ENCODE results near the gene COPS4.
"Not testable (repeated sequence)": the region's sequence is repeated elsewhere in the genome, so short reads cannot be mapped to it uniquely, and the experiment has no call there.

Gene COPS4

GRCh38 chr4:83034630-83035494 is at the start of gene COPS4:
Gene COPS4 (plus strand): TSS chr4:83035183. CDS start chr4:83035225, 42 bp downstream.
- peak; percentile 97 for DNase-seq

GRCh38 chr4:82987519-82987918 is 47.5 kb upstream of the COPS4 start:
- not testable (repeated sequence) for DNase-seq

- DNase-seq = no peak
These were observed 46.6 kb upstream of the COPS4 start for GRCh38 chr4:82988323-82988832.

- DNase-seq = no peak
These were observed 45.2 kb upstream of the COPS4 start for GRCh38 chr4:82989575-82990429.

GRCh38 chr4:82994834-82995233 is 40.1 kb upstream of the COPS4 start:
- no peak for DNase-seq

GRCh38 chr4:82998898-82999297 is 36.1 kb upstream of the COPS4 start:
- no peak for DNase-seq

GRCh38 chr4:83002329-83002728 is 32.7 kb upstream of the COPS4 start:
- DNase-seq = no peak

- DNase-seq = not testable (repeated sequence)
These were observed 31.8 kb upstream of the COPS4 start for GRCh38 chr4:83003044-83003791.

GRCh38 chr4:83009529-83009928 is 25.5 kb upstream of the COPS4 start:
- no peak for DNase-seq

GRCh38 chr4:83010111-83010521 is 24.9 kb upstream of the COPS4 start:
- DNase-seq = no peak

- peak; percentile 88 for DNase-seq
These were observed 24.3 kb upstream of the COPS4 start, which contains the start of gene LIN54 for GRCh38 chr4:83010522-83011318. Gene LIN54 (minus strand): TSS chr4:83010823. CDS start chr4:82984844, 25,979 bp downstream.

- DNase-seq = no peak
These were observed 23.2 kb upstream of the COPS4 start for GRCh38 chr4:83011689-83012199.

GRCh38 chr4:83012200-83012686 is 22.7 kb upstream of the COPS4 start:
- peak; percentile 56 for DNase-seq

GRCh38 chr4:83012687-83013419 is 22.1 kb upstream of the COPS4 start:
- peak; percentile 97 for DNase-seq

GRCh38 chr4:83013420-83013867 is 21.5 kb upstream of the COPS4 start:
- no peak for DNase-seq

- DNase-seq = no peak
These were observed 21.1 kb upstream of the COPS4 start for GRCh38 chr4:83013902-83014301.

- no peak for DNase-seq
These were observed 15.0 kb upstream of the COPS4 start for GRCh38 chr4:83019794-83020494.

GRCh38 chr4:83022724-83023450 is 12.1 kb upstream of the COPS4 start:
- no peak for DNase-seq

GRCh38 chr4:83023599-83023998 is 11.4 kb upstream of the COPS4 start:
- not testable (repeated sequence) for DNase-seq

All from stimulated activated CD4-positive, alpha-beta T cell treated with anti-CD3 and anti-CD28 coated beads, Interleukin-15, amount 100 ng/mL, for 24 hours (primary cell).